ENCODE data around the gene LGALS9. TPM values are rescaled to one million over a fixed set of nuclear protein-coding genes. Genes with fewer than 3 reads are reported as not detected.
"Not testable (repeated sequence)": the region's sequence is repeated elsewhere in the genome, so short reads cannot be mapped to it uniquely, and the experiment has no call there.

Gene LGALS9
- polyA plus RNA-seq, 1 experiment = 3.0 TPM

DNA sequence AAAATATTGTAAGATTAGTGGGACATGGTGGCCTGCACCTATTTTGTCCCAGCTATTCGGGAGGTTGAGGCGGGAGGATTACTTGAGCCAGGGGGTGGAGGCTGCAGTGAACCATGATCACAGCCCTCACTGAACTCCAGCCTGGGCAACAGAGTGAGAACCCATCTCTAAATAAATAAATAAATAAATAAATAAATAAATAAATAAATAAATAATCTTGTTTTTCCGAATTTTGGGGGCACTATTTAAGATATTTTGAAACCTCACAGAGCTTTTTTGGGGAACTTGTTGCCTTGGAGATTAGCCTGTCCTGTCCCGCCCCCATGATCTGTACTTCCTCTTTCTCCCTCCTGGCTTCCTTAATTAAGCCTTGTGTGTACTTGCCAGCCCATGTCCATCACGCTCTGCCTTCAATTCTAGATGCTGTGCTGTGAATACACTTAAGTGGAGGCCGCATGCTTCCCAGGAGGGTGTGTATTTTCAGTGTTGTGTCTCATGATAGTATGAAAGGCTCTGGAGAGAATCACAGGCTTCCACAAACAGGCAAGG lies 4.4 kb downstream of the LGALS9 start:
- H3K9me3 ChIP-seq (ENCODE audit: control insufficient read depth, insufficient read depth, low read length) = no peaks in the 10 kb centered on the region
- H3K27me3 ChIP-seq (ENCODE audit: control insufficient read depth, insufficient read depth, low read length) = no peaks in the 10 kb centered on the region
- POLR2A ChIA-PET = no interaction called here
- DNase-seq (ENCODE audit: low read depth, low spot score) = no peak
- TF ChIP-seq, protein P1, sequence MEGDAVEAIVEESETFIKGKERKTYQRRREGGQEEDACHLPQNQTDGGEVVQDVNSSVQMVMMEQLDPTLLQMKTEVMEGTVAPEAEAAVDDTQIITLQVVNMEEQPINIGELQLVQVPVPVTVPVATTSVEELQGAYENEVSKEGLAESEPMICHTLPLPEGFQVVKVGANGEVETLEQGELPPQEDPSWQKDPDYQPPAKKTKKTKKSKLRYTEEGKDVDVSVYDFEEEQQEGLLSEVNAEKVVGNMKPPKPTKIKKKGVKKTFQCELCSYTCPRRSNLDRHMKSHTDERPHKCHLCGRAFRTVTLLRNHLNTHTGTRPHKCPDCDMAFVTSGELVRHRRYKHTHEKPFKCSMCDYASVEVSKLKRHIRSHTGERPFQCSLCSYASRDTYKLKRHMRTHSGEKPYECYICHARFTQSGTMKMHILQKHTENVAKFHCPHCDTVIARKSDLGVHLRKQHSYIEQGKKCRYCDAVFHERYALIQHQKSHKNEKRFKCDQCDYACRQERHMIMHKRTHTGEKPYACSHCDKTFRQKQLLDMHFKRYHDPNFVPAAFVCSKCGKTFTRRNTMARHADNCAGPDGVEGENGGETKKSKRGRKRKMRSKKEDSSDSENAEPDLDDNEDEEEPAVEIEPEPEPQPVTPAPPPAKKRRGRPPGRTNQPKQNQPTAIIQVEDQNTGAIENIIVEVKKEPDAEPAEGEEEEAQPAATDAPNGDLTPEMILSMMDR (IDR thresholded peaks at IDR 0.05; ENCODE audit: low read depth, low read length) = no peak
- CTCF ChIA-PET = no interaction called here
- no peak overlapping the region for H3K4me3 ChIP-seq (ENCODE audit: low read depth, low read length)
- no peak overlapping the region for H3K27ac ChIP-seq (ENCODE audit: low read depth, low read length)

DNA sequence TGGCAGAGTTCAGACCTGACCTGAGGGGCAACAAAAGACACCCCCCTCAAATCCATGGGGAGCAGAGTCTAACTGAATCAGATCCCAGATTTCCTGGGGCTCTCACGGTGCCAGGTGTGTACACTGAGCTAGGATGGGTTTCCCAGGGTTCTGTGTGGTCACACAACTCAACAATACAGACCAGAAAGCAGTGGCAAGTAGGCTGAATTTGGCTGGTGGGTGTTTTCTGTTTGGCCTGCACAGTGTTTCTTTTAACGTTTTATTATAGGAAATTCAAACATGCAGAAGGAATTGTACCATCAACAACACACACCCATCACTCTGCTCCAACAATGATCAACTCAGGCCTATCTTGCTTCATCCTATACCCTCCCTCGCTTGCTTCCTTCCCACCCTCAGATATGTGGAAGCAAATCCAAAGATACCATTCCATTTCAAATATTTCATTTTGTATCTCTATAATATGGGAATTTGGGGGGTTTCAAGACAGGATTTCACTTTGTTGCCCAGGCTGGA lies 5.1 kb downstream of the LGALS9 start:
- H3K4me3 ChIP-seq (ENCODE audit: low read depth, low read length); POLR2A ChIA-PET; H3K9me3 ChIP-seq (ENCODE audit: control insufficient read depth, insufficient read depth, low read length); DNase-seq (ENCODE audit: low read depth, low spot score); H3K27ac ChIP-seq (ENCODE audit: low read depth, low read length); H3K27me3 ChIP-seq (ENCODE audit: control insufficient read depth, insufficient read depth, low read length): not testable (repeated sequence)
- CTCF ChIA-PET = interaction anchor here (0.8 kb wide), 1 partner anchor 120 kb away, joined by 3 read pairs; no protein-coding TSS in a partner anchor

DNA sequence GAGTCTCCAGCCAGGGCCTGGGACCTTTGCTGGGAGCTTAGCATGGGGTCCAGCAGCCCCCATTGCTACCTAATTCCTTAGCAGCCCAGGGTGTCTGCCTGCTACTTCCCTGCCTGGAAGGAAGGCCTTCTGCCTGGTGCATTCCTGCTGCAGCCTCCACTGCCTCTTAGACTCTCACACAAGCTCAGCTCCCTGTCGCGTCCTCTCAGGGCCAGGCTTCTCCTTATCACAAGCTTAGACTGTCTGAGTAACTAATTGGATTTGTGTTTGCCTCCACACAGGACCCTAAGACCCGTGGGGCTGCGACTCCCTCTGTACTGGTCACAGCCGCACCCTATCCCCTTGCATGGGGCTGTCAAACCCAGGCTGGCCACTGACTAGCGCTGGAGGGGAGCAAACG lies 6.8 kb downstream of the LGALS9 start:
- H3K4me3 ChIP-seq (ENCODE audit: low read depth, low read length); H3K9me3 ChIP-seq (ENCODE audit: control insufficient read depth, insufficient read depth, low read length); H3K27ac ChIP-seq (ENCODE audit: low read depth, low read length); H3K27me3 ChIP-seq (ENCODE audit: control insufficient read depth, insufficient read depth, low read length); DNase-seq (ENCODE audit: low read depth, low spot score); POLR2A ChIA-PET: not testable (repeated sequence)
- CTCF ChIA-PET = interaction anchor here (1.3 kb wide), 1 partner anchor 13 kb away, joined by 3 read pairs; no protein-coding TSS in a partner anchor

DNA sequence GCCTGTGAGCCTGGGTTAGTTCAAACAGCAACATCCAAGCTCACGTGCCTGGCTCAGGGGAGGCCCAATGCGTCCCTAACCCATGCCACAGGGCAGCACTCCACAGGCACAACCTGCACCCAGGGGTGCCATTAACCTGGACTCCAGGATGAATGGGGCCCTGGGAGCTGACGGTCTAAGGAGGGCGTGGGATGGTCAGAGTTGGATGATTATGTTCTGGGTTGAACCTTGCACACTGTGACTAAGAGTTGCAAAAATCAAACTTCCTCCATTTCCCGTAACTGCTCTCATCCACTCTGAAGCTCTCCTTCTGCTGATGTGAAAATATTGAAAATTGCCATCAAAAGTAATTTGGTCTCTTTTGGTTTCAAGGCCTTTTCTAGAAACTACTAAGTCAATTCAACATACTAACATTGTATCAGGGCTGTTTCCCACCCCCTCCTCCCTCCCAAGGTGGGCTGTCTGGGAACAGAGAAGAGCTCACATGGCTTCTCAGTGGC lies 7.5 kb downstream of the LGALS9 start:
- H3K4me3 ChIP-seq (ENCODE audit: low read depth, low read length); DNase-seq (ENCODE audit: low read depth, low spot score); H3K27me3 ChIP-seq (ENCODE audit: control insufficient read depth, insufficient read depth, low read length); H3K9me3 ChIP-seq (ENCODE audit: control insufficient read depth, insufficient read depth, low read length); H3K27ac ChIP-seq (ENCODE audit: low read depth, low read length); POLR2A ChIA-PET: not testable (repeated sequence)
- CTCF ChIA-PET = interaction anchor here (1.3 kb wide), 1 partner anchor 13 kb away, joined by 3 read pairs; no protein-coding TSS in a partner anchor

DNA sequence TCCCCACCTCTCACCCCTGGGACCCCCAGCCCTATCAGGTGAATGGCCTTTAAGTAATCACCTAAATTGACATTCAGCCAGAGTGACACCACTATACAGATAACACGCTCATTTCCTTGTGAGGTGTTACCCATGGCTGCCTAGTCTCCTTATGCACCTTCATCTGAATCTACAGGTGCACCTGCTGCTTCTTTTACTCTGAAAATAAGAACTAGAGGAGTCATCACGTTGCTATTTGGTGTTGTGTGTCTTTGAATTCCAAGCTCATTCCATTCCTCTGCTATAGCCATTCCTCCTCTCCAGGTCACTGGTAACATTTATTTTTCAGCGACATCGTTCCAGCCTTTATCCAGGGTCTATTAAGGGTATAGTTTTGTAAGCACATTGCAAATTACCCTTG lies 9.8 kb downstream of the LGALS9 start:
- POLR2A ChIA-PET = no interaction called here
- H3K4me3 ChIP-seq (ENCODE audit: low read depth, low read length) = no peak overlapping the region
- DNase-seq (ENCODE audit: low read depth, low spot score) = no peak
- TF ChIP-seq, protein P1 (IDR thresholded peaks at IDR 0.05; ENCODE audit: low read depth, low read length) = no peak
- CTCF ChIA-PET = interaction anchor here (0.6 to 1.1 kb wide), 2 partner anchors 10 to 14 kb away, joined by 3 to 4 read pairs; no protein-coding TSS in a partner anchor
- no peaks in the 10 kb centered on the region for H3K9me3 ChIP-seq (ENCODE audit: control insufficient read depth, insufficient read depth, low read length)
- no peak overlapping the region for H3K27ac ChIP-seq (ENCODE audit: low read depth, low read length)
- H3K27me3 ChIP-seq (ENCODE audit: control insufficient read depth, insufficient read depth, low read length) = no peaks in the 10 kb centered on the region

DNA sequence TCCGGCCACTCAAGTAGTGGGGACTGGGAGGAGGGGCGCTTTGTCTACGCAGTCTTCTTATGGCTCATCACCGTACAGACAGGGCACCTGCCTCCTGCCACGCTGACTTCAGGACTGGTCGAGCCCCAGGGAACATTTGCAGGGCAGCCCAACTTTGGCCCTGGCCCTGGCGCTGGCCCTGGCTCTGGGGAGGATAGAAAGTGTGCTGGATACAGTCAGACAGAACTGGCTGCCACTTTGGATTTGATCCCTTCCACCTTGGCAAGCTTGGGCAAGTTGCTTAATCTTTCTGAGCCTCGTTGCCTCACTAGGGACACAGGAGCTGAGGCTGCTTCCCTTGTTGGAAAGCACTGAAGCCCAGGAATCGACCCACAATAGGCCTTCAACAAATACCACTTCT lies 13.6 kb downstream of the LGALS9 start:
- TF ChIP-seq, protein P1 (IDR thresholded peaks at IDR 0.05; ENCODE audit: low read depth, low read length) = no peak
- H3K9me3 ChIP-seq (ENCODE audit: control insufficient read depth, insufficient read depth, low read length) = no peaks in the 10 kb centered on the region
- no peaks in the 10 kb centered on the region for H3K27me3 ChIP-seq (ENCODE audit: control insufficient read depth, insufficient read depth, low read length)
- no peak overlapping the region for H3K4me3 ChIP-seq (ENCODE audit: low read depth, low read length)
- no peak overlapping the region for H3K27ac ChIP-seq (ENCODE audit: low read depth, low read length)
- CTCF ChIA-PET = interaction anchor here (0.5 to 0.9 kb wide), 2 partner anchors 10 to 122 kb away, joined by 3 to 4 read pairs; no protein-coding TSS in a partner anchor
- DNase-seq (ENCODE audit: low read depth, low spot score) = no peak
- POLR2A ChIA-PET = no interaction called here

DNA sequence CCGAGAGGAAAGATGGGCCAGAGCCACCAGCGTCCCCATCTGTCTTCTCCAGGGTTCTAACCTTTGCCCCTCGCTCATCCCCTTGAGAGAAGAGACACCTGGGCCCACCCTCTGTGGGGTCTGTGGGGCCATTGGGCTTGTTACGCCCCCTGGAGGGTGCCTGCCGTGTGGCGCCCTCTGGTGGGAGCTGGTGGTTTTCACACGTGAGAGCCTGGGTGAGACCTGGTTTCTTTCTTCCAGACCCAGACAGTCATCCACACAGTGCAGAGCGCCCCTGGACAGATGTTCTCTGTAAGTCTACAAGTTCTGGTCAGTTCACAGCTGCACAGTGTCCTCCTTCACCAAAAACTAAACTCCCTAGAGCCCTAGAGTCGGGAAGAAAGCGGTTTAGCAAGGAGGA lies 14.6 kb downstream of the LGALS9 start:
- H3K4me3 ChIP-seq (ENCODE audit: low read depth, low read length); H3K27ac ChIP-seq (ENCODE audit: low read depth, low read length); DNase-seq (ENCODE audit: low read depth, low spot score); POLR2A ChIA-PET; H3K27me3 ChIP-seq (ENCODE audit: control insufficient read depth, insufficient read depth, low read length); H3K9me3 ChIP-seq (ENCODE audit: control insufficient read depth, insufficient read depth, low read length): not testable (repeated sequence)
- CTCF ChIA-PET = interaction anchor here (1.3 to 1.6 kb wide), 2 partner anchors 9 to 408 kb away, joined by 3 to 5 read pairs; no protein-coding TSS in a partner anchor
